Uterus (tissue), 2 donors: ENCODE results near the gene MTFR1L.

Source experiments
- CTCF ChIP-seq, 4 experiments: fragments of 200-600 bp in 2 of 4; fragments of 450-650 bp in 2 of 4; sonication (generic) in 2 of 4; IDR thresholded peaks; one replicate each; pipeline ENCODE4 v1.5.1; 2016 to 2019; ENCODE audit warnings: antibody characterized with exemption in 4 of 4, mild to moderate bottlenecking in 2 of 4, moderate library complexity in 1 of 4
- POLR2A ChIP-seq, 2 donors: fragments of 450-650 bp; IDR thresholded peaks; one replicate each; pipeline ENCODE4 v1.6.1; 2016; ENCODE audit warnings: antibody characterized with exemption in 2 of 2, mild to moderate bottlenecking in 1 of 2, moderate library complexity in 1 of 2

GRCh38 chr1:25771221-25772114 is 48.3 kb upstream of the MTFR1L start:
- TF ChIP-seq CTCF (IDR thresholded peaks at IDR 0.05) (no peak), POLR2A (IDR thresholded peaks at IDR 0.05) (no peak)
